HG03060 (cell line): ENCODE results near the gene HLA-C.
"Not testable (repeated sequence)": the region's sequence is repeated elsewhere in the genome, so short reads cannot be mapped to it uniquely, and the experiment has no call there.

Experiments
- ATAC-seq: cut with Tn5 transposase; IDR thresholded peaks from one replicate; pipeline ENCODE4 v1.9.1; 2021; ENCODE audit warnings: low read depth, moderate number of reproducible peaks; ENCODE audit not compliant: unreplicated experiment

The HLA-C gene

GRCh38 chr6:31271641-31272357, at the start of gene HLA-C:
Gene HLA-C (minus strand): TSS chr6:31272092. CDS start chr6:31272071, 21 bp downstream.
- peak; percentile 58 for ATAC-seq

- ATAC-seq, result no peak
Measured at GRCh38 chr6:31321005-31321707, 49.3 kb upstream of the HLA-C start.

DNA sequence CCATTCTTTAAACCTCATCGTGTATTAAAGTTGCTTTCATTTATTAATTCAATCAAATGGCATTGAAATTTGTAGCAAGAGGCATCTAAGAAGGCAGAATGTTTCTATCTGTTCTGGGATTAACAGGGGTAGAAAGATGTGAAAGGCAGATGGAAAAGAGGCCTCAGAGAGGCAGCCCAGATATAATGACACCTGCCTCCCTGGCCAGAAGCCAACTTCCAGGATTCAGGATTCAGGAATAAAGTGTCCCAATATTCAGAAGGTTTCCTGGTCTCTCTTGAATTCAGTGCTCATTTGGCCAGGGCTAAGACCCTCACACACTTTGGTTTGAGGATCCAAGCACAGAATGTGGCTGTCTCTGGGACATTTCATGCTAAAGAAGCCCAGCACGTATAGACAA, 45.1 kb upstream of the HLA-C start:
- no peak for ATAC-seq

DNA sequence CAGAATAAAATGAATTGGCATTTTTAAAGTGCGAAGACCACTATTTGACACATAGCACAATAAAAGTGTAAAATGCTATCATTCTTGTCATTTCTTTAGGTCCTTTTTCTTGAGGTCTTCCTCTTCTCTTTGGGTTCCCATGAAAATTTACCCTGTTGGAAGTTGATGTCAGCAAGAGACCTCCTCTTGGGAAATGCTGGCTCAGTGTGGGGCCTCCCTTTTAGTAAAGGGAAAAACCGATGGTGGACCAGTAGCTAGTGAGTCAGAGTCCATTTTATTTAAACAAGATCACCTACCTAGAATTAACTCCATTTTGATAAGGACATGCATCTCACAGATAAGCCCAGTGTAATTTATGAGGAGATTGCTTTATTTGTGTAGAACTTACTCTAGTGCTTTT, 37.7 kb upstream of the HLA-C start:
- no peak for ATAC-seq

GRCh38 chr6:31308845-31309175, 36.9 kb upstream of the HLA-C start:
- no peak for ATAC-seq

- no peak for ATAC-seq
Measured at GRCh38 chr6:31308050-31308844, 36.4 kb upstream of the HLA-C start.

GRCh38 chr6:31307669-31308049, 35.8 kb upstream of the HLA-C start:
- ATAC-seq, result no peak

GRCh38 chr6:31305703-31306219, 33.9 kb upstream of the HLA-C start:
- ATAC-seq, result no peak

DNA sequence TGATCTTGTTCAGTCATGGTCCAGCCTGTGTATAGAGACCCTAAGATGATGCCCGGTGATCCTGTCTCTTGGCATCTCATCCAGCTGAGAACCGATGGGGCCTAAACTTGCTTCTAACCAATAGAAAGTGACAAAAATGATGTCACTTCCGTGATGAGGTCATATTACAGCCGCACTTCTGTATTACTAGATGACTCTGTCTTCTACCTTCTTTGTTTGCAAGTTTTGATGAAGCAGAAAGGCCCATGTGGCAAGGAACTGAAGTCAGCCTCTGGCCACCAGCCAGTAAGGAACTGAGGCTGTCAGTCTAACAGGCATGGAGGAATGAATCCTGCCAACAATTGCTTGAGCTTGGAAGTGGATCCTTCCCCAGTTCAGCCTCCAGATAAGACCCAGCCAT, 32.8 kb upstream of the HLA-C start:
- ATAC-seq, result no peak

DNA sequence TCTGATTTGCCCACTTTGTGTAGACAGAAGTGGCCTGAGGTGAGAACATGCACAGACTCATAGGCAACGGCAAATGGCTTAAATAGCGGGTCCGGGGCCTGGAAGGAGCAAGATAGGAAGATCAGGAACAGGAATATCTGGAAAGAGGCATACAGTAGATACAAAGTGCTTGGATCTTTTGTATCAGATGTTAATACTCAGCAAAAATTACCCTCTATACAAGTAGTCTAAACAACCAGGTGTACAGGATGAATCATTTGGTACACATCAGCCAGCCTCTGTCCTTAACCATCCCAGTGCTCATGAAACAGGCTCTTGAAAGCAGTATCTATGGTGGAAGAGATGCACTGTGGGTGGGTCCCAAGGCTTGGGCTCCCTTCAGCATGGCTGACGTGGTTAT, 28.9 kb upstream of the HLA-C start:
- no peak for ATAC-seq

- ATAC-seq, result no peak
Measured at GRCh38 chr6:31299947-31300346, 28.1 kb upstream of the HLA-C start.

DNA sequence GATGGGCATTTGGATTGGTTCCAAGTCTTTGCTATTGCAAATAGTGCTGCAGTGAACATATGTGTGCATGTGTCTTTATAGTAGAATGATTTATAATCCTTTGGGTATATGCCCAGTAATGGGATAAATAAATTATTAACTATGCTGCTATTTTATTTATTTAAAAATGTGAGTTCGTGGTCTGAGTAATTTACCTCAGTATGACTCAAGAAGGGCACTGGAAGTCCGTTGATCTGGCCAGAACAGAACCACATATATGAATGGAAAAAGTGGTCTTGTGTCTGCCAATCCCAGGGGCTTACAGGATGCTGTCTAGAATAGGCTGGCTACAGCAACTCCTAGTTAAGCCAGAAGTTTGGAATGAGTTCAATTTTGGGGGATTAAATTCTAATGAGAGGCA, 27.6 kb upstream of the HLA-C start:
- no peak for ATAC-seq

- ATAC-seq, result no peak
Measured at GRCh38 chr6:31294056-31294455, 22.2 kb upstream of the HLA-C start.

DNA sequence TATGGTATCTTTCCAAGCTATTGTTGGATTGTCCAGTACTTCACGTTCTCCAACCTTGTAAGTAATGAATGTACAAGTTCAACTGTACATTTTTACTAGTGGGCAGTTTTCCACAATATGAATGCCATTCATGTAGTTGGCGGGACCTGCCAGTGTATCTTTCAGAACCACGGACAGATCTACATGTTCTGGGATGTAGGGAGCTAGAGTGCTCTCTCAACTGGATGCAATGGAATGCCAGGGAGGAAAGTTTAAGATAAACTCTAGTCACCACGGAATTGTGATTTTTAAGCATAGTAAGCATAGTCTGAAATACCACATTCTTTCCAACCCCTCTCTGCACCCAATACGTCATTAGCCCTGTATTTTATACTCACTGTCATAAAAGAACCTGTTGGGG, 21.5 kb upstream of the HLA-C start:
- ATAC-seq, result no peak

DNA sequence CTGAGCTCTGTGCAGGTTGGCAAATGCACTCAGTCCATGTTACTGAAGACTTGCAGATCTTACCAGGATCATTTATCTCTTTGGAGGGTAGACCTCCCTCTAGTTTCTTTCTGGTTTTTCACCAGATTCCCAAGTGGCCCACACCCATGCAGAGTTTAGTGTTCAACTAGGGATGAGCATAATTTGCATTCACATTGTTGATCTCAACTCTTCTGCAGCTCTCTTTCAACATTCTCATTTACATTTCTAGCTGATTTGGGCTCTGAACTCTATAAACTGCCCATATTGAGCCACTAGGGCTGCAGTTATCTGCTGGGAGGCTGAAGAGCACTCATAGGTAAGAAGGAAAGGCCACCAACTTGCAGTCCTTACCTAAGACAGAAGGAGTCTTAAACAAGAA, 17.9 kb upstream of the HLA-C start:
- ATAC-seq, result no peak

DNA sequence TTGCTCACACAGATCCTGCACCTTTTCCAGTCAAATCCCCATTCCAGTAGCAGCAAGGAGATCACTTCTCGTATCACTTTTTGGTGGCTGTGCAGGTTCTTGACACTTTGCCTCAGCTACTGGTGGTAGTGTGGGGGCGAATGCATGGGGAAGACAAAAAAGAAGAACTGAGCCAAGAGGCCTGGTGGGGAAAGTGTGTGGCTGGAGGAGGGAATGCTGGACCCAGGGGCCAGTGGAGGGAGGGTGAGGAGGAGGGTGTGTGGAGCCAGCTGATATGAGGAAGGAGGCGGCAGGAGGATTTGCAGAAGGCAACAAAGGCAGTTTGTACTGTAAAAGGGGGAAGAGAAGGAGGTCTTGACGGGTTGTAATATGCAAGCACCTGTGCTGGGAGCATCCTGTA, 15.7 kb upstream of the HLA-C start:
- ATAC-seq, result no peak

- no peak for ATAC-seq
Measured at GRCh38 chr6:31285982-31286381, 14.1 kb upstream of the HLA-C start.

DNA sequence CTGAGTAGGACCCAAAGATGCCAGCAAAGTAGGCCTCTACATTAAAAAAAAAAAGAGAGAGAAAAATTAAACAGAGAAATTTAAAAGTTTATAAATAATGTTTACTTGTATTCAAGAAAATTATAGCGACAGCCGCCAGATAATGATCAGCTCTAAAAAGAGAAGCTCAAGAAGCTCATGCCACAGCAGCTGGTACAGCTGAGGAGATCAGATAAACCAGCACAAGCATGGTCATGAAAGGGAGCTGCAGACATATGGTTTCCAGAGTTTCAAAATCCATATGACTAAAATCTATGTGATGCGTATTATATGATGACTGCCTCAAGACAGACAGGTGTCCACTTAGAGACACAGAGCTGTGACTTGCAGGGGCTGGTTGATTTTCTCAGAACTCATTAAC, 13.6 kb upstream of the HLA-C start:
- ATAC-seq, result no peak

- not testable (repeated sequence) for ATAC-seq
Measured at GRCh38 chr6:31279647-31280046, 7.8 kb upstream of the HLA-C start.

- no peak for ATAC-seq
Measured at GRCh38 chr6:31272836-31273626, 1.1 kb upstream of the HLA-C start.

- no peak for ATAC-seq
Measured at GRCh38 chr6:31272436-31272835, 544 bp upstream of the HLA-C start.
